ENCODE results near the gene IL22RA2. TPM values are rescaled to one million over a fixed set of nuclear protein-coding genes. Genes with fewer than 3 reads are reported as not detected.

Gene IL22RA2
- total and polyA plus RNA-seq, 9 of the 15 experiments (the other 6 are each of a cell fraction or from before 2014, with no cell fraction given) = 0.03 TPM; not detected in 8

DNA sequence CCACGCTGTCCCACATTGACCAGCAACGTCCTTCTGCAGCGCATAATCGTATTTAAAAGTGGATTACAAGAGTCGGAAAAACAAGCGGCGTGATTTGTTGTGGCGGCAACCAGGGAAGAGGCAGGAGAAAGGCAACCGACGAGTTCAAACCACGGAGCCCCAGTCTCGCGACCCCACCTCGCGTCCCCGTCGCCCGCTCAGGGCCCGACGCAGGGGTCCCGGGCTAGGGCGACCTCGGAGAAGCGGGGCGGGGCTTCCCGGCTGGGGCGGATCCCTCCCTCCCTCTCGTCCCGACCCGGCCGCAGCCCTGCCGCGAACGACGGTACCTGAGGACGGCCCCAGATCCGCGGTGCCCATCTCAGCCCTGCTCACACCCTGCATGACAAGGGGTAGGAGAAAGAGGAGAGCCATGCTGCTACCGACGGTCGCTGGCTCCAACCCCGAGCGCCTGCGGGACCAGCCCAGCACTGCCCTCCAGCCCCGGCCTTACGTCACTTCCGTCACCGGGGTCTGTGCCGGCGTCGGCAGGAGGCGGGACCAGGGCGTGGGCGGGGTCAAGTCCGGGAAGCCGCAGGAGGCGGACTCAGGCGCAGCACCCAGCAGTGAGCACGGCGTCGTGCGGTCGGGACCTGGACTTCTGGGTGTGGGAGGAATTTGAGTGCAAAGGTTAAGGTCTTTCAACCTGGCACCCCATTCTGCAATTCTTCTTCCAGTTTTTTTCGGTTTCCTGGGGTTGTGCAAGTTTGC lies 45.6 kb upstream of the IL22RA2 start, which contains the start of gene IFNGR1 (continued):
- TF ChIP-seq, protein P1, sequence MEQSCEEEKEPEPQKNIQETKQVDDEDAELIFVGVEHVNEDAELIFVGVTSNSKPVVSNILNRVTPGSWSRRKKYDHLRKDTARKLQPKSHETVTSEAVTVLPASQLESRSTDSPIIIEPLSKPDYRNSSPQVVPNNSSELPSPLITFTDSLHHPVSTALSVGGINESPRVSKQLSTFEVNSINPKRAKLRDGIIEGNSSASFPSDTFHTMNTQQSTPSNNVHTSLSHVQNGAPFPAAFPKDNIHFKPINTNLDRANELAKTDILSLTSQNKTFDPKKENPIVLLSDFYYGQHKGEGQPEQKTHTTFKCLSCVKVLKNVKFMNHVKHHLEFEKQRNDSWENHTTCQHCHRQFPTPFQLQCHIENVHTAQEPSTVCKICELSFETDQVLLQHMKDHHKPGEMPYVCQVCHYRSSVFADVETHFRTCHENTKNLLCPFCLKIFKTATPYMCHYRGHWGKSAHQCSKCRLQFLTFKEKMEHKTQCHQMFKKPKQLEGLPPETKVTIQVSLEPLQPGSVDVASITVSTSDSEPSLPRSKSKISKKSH (CRISPR knock-in tag; IDR thresholded peaks at IDR 0.05) = no peak
- TF ChIP-seq GABPA (tag; conservative IDR thresholded peaks at IDR 0.05; ENCODE audit: low read depth) (peak; percentile 95), MYC (IDR thresholded peaks at IDR 0.05; ENCODE audit: low read depth, low read length) (peak; percentile 46; the same call in 1 of the 2 replicates), MYC (CRISPR knock-in tag; IDR thresholded peaks at IDR 0.05; ENCODE audit: borderline replicate concordance, low read depth) (no peak), SMARCE1 (IDR thresholded peaks at IDR 0.05) (no peak), ETV6 (IDR thresholded peaks at IDR 0.05; ENCODE audit: borderline replicate concordance in 1 of 2, low read depth in 2 of 2, low read length in 1 of 2) (0 out of 4 replicates have a peak, but pooled peaks of 1 of the 2 experiments have one; percentile 33), ETV6 (CRISPR knock-in tag; IDR thresholded peaks at IDR 0.05; ENCODE audit: borderline replicate concordance) (no peak), SIX5 (IDR thresholded peaks at IDR 0.05; ENCODE audit: borderline replicate concordance in 1 of 2, insufficient read depth in 1 of 2, low read depth in 1 of 2, low read length in 2 of 2) (no peak), HNRNPK (IDR thresholded peaks at IDR 0.05; ENCODE audit: low read depth, low read length, poor library complexity, severe bottlenecking) (no peak), GATAD2B (IDR thresholded peaks at IDR 0.05; ENCODE audit: borderline replicate concordance) (no peak), STAG1 (CRISPR knock-in tag; IDR thresholded peaks at IDR 0.05; ENCODE audit: borderline replicate concordance) (no peak), MYNN (IDR thresholded peaks at IDR 0.05) (no peak), MYNN (CRISPR knock-in tag; IDR thresholded peaks at IDR 0.05) (no peak), SLC30A9 (CRISPR knock-in tag; IDR thresholded peaks at IDR 0.05) (no peak), FIP1L1 (IDR thresholded peaks at IDR 0.05; ENCODE audit: low read depth, low read length, poor library complexity, severe bottlenecking) (peak; percentile 57), CHD4 (IDR thresholded peaks at IDR 0.05; ENCODE audit: insufficient read depth, insufficient replicate concordance, low read depth, low read length, poor library complexity, severe bottlenecking) (no peak)
- TF ChIP-seq, protein P2, sequence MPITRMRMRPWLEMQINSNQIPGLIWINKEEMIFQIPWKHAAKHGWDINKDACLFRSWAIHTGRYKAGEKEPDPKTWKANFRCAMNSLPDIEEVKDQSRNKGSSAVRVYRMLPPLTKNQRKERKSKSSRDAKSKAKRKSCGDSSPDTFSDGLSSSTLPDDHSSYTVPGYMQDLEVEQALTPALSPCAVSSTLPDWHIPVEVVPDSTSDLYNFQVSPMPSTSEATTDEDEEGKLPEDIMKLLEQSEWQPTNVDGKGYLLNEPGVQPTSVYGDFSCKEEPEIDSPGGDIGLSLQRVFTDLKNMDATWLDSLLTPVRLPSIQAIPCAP (CRISPR knock-in tag; IDR thresholded peaks at IDR 0.05; ENCODE audit: borderline replicate concordance) = no peak
- TF ChIP-seq, protein P3, sequence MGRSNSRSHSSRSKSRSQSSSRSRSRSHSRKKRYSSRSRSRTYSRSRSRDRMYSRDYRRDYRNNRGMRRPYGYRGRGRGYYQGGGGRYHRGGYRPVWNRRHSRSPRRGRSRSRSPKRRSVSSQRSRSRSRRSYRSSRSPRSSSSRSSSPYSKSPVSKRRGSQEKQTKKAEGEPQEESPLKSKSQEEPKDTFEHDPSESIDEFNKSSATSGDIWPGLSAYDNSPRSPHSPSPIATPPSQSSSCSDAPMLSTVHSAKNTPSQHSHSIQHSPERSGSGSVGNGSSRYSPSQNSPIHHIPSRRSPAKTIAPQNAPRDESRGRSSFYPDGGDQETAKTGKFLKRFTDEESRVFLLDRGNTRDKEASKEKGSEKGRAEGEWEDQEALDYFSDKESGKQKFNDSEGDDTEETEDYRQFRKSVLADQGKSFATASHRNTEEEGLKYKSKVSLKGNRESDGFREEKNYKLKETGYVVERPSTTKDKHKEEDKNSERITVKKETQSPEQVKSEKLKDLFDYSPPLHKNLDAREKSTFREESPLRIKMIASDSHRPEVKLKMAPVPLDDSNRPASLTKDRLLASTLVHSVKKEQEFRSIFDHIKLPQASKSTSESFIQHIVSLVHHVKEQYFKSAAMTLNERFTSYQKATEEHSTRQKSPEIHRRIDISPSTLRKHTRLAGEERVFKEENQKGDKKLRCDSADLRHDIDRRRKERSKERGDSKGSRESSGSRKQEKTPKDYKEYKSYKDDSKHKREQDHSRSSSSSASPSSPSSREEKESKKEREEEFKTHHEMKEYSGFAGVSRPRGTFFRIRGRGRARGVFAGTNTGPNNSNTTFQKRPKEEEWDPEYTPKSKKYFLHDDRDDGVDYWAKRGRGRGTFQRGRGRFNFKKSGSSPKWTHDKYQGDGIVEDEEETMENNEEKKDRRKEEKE (IDR thresholded peaks at IDR 0.05; ENCODE audit: borderline replicate concordance in 1 of 2, control insufficient read depth in 1 of 2, low read depth in 2 of 2, low read length in 1 of 2) = no peak
- TF ChIP-seq, protein P4, sequence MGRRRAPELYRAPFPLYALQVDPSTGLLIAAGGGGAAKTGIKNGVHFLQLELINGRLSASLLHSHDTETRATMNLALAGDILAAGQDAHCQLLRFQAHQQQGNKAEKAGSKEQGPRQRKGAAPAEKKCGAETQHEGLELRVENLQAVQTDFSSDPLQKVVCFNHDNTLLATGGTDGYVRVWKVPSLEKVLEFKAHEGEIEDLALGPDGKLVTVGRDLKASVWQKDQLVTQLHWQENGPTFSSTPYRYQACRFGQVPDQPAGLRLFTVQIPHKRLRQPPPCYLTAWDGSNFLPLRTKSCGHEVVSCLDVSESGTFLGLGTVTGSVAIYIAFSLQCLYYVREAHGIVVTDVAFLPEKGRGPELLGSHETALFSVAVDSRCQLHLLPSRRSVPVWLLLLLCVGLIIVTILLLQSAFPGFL (CRISPR knock-in tag; IDR thresholded peaks at IDR 0.05) = no peak

Data from K562 (cell line).